NCI-H226 (cell line): ENCODE results near the gene MCF2L.
"Not testable (repeated sequence)": the region's sequence is repeated elsewhere in the genome, so short reads cannot be mapped to it uniquely, and the experiment has no call there.

ENCODE experiments used
- DNase-seq: peaks from one replicate; pipeline ENCODE4 v3.0.0-alpha.2; 2015

MCF2L gene

GRCh38 chr13:113087923-113088690, 119.1 kb downstream of the MCF2L start:
- no peak for DNase-seq

GRCh38 chr13:113088691-113089020, 119.6 kb downstream of the MCF2L start:
- DNase-seq: no peak

DNA sequence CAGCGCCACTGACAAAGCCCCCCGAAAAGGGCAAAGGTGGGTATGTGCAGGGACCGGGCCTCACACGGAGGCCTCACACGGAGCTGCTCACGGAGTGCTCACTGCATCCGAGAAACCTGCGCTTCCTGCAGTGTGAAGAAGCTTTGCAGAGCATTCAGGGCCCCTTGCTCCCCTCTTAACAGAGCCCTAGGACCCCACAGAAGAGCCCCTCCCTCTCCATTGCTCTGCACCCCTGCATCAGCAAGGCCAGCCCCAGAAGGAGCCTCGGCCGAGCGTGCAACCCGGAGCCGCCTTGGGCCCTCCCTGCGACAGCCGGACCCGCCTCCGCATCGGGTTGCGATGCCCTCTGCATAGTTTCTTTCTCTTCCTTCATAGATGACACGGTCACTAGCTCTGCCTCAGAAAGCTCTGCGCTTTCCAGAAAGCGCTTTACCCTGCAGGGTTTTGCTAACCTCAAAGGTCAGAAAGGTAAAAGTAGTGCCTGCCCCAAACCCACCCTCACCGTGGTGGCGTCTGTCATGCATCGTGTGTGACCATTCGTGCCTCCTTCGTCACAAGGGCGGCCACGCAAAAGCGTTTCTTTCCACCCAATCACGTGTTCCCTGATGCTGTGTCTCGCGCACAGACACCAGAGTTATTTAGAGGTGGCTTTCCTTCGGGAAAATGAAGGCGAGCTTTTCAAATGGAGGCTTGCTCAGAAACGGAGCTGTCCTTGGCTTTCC, 120.8 kb downstream of the MCF2L start:
- no peak for DNase-seq

DNA sequence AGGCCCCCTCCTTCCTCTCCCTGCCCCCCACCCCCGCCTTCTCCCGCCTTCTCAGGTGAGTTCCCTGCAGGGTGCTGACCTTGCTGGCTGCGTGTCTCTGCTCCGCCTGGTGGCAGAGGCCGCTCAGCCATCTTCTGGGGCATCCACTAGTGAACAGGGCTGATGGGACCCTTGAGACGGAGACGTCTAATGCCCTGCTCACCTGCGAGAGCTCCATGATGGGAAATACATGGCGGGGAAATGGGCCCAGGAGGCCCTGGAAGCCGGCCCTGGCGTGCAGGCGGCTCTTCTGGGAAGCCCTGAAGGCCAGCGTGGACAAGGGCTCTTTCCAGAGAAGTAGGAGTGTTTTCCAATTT, 121.4 kb downstream of the MCF2L start:
- DNase-seq: no peak

- no peak for DNase-seq
These were observed 121.8 kb downstream of the MCF2L start for GRCh38 chr13:113090806-113091205.

DNA sequence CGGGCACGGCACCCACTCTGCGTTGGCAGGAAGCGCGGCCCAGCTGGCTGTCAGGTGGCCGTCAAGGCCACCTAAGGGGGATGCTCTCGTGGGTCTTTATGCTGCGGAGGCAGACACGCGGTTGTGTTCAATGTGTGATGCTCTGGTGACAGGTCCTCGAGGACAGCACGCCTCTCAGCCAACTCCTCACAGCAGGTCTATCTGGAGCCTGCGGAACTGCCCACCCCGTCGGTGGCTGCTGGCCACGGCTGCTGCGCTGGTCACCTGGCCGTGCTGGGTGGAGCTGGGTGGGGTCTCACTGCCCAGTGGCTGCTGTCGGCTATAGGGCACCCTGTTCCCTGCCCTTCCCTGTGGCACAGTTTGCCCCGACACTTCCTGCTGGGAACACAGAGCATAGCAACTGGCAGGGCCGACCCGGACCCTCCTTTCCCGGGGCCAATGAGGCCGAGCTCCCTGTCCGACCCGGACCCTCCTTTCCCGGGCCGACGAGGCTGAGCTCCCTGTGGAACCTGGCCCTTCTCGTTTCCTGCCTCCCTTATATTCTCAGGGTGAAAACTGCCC, 122.3 kb downstream of the MCF2L start:
- DNase-seq: no peak

DNA sequence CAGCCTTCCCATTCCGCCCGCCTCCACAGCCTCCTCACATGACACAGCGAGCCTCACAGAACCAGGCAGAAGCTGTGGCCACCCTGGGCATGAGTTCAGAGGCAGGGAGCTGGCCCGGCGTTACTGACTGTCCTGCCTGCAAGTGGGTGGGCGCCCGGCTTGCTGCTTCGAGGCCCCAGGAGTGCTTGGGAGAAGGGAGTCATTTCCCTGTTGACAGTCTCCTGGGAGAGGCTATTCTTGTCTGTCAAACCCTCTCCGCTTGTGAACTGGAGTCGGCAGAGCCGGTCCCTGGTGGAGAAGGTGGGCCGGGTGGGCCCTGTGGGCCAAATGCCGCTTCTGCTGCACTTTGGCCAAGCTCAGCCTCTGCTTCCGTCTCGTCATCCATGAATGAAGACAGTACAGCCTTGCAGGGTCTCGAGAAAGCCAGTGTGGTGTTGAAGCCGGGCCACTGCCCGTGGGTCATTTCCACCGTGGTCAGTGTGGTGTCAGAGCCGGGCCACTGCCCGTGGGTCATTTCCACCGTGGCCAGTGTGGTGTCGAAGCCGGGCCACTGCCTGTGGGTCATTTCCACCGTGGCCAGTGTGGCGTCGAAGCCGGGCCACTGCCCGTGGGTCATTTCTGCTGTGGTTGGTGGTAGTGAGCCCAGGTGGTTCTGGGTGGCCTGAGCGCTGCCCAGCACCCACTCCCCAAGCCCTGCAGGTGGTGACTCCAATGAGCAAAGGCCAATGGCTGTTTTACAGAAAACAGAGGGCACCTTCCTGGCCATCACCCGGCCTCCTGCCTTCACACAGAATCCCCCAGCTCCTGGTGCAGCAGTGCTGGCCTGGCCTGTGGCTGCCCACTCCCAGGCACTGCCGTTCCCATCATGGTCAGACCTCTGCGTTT, 123.1 kb downstream of the MCF2L start:
- no peak for DNase-seq

- DNase-seq: no peak
These were observed 124.0 kb downstream of the MCF2L start for GRCh38 chr13:113092776-113093579.

DNA sequence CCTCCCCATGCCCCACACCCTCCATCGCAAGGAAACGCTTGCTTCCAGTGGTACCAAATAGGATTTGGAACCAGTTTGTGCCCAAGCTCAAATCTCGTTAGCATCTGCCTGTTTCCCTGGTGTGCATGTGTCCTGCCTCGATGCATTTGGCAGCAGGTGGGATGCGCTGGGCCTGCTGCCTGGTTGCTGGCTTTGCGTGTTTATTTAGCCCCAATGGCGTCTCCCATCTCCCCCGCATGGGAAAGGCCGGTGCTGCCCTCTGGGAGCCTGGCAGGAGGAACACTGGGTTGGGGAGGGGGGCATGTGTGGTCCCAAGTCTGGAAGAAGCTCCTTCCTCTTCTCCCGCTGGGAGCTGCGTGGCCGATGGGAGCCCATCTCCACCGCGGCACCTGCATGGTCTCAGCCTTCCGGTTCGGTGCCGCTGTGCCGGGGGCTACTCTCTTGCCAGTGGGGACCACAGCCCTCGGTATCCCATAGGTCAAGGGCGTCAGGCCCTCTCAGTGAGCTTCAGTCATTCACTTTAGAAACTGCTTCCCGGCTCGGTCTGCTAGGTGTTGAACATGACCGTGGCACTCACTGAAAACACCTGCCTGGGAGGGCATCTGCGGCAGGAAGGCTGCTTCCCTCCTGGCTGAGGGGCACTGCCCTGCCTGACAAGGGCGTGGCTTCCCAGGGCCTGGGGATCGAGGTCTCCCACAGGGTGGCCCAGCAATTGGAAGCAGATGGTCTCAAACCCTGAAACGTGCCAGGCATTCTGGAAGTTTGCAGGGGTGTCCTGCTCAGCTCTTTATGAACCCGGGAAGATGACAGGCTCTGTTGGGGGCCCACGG, 124.8 kb downstream of the MCF2L start:
- no peak for DNase-seq

- no peak for DNase-seq
These were observed 125.4 kb downstream of the MCF2L start for GRCh38 chr13:113094410-113094800.

- DNase-seq: no peak
These were observed 126.4 kb downstream of the MCF2L start for GRCh38 chr13:113095146-113096051.

GRCh38 chr13:113096052-113096744, 127.2 kb downstream of the MCF2L start:
- DNase-seq: no peak

DNA sequence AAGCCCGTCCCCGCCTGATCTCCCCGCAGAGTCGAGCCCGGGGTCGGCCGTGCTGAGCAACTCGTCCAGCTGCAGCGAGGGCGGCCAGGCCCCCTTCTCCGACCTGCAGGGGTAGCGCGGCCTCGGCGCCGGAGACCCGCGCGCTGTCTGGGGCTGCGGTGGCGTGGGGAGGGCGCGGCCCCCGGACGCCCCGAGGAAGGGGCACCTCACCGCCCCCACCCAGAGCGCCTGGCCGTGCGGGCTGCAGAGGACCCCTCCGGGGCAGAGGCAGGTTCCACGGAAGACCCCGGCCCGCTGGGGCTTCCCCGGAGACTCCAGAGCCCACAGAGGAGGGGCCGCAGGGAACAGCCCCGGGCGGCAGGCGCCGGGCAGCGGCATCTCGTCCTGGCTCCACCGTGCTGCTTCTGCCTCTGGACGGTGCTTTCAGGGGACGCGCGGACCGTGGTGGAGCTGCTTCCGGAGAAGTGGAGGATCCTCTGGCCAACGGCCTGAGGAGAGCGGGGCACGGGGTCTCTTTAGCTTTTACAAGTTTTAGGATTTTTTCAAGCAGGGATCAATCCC, 127.8 kb downstream of the MCF2L start:
- DNase-seq: no peak

GRCh38 chr13:113097651-113098050, 128.6 kb downstream of the MCF2L start:
- no peak for DNase-seq

GRCh38 chr13:113098162-113098732, 129.2 kb downstream of the MCF2L start:
- no peak for DNase-seq

- no peak for DNase-seq
These were observed 130.1 kb downstream of the MCF2L start for GRCh38 chr13:113099142-113099541.

DNA sequence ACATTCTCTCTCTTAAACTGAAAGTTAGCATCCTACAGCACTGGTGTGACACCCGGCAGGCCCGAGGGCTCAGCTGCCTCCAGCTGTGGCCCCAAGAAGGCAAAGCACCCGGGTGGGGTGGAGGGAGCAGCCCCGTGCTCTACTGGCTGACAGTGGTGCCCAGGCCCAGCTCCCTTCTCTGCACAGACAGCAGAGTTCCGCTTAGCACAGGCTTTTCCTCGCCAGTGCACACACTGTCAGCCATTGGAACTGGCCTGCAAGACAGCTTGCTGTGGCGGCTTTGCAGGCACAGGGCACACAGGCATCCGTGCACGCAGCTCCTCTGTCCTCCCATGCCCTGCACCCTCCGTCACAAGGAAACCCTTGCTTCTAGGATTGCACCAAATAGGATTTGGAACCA, 133.3 kb downstream of the MCF2L start:
- not testable (repeated sequence) for DNase-seq

- no peak for DNase-seq
These were observed 133.7 kb downstream of the MCF2L start for GRCh38 chr13:113102727-113103126.

- no peak for DNase-seq
These were observed 134.6 kb downstream of the MCF2L start for GRCh38 chr13:113103646-113104045.
